ENCODE data around the gene COL5A1.
A peak's percentile ranks its signal among the peaks of the same experiment; 100 is the strongest.

Gene COL5A1

DNA sequence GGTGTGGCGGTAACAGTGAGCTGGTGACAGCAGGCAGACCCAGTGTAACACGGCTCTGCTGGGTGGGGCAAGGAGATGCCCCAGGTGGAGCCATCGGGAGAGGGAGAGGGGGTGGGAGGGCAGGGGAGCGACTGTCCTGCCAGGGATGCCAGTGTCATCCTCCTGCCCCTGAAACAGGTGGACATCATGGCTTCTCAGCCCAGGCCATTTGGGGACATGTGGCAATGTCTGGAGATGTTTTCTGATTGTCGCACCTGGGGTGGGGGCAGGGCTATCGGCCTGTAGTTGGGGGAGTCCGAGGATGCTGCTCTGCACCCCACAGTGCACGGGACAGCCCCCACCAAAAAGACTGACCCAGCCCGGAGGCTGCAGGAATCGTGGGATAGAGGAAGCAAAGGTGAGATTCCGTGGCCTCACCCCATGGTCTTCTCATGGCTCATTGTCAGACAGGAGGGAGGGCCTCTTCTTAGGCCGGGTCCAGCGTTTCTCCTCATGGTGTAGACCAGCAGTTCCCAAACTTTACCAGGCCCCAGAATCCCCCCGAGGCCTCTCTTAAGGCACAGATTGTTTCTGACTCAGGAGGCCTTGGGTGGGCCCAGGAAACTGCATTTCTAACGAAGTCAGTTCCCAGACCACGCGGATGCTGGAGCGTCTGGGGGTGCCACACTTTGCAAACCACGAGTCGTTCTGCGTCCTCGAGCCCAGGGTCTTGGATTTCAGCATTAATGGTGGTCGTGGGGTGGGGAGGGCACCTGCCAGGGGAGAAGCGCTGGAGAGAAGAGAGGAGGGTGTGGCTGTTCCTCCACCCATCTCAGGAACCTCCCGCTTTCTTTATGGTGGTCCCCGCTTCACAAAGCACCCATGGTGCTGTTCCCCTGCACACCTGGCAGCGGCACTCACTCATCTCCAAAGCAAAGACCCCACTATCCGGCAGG, 11.0 kb downstream of the COL5A1 start:
- in situ Hi-C loops (cut with HindIII; ENCODE audit: low pct_unique_long_range_greater_than_20kb, low sequenced_read_pairs): no loop called here
- no peak for TF ChIP-seq JUND (IDR thresholded peaks at IDR 0.05; ENCODE audit: low read depth)
- DNase-seq (ENCODE audit: low read depth in 1 of 2, low spot score in 1 of 2): no peak

DNA sequence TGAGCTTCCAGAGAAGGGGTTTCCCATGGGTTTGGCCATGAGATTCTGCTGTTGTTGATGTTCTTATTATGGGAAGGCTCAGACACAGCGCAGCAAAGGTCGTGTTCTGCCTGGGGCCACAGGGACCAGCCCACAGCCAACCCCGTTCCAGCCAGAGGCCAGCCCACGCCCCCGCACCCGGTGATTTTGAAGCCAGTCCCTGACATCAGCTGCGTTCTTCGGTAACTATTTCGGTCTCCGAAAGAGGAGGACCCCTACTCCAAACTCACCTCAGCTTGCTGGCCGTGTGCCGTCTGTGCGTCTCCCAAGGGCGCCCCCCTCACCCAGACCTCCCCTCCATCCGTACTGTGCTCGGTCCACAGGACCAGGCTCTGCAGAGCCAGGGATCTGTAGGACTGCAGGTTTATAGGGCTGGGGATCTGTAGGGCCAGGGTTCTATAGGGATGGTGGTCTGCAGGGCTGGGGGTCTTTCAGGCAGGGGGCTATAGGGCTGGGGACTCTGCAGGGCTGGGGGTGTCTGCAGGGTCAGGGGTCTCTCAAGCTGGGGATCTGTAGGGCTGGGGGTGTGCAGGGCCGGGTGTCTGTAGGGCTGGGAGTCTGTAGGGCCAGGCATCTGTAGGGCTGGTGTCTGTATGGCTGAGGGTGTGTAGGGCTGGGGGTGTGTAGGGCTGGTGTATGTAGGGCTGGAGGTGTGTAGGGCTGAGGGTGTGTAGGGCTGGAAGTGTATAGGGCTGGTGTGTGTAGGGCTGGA, 11.8 kb downstream of the COL5A1 start:
- no peak for DNase-seq (ENCODE audit: low read depth in 1 of 2, low spot score in 1 of 2)
- no peak for TF ChIP-seq JUND (IDR thresholded peaks at IDR 0.05; ENCODE audit: low read depth)
- in situ Hi-C loops (cut with HindIII; ENCODE audit: low pct_unique_long_range_greater_than_20kb, low sequenced_read_pairs): no loop called here

DNA sequence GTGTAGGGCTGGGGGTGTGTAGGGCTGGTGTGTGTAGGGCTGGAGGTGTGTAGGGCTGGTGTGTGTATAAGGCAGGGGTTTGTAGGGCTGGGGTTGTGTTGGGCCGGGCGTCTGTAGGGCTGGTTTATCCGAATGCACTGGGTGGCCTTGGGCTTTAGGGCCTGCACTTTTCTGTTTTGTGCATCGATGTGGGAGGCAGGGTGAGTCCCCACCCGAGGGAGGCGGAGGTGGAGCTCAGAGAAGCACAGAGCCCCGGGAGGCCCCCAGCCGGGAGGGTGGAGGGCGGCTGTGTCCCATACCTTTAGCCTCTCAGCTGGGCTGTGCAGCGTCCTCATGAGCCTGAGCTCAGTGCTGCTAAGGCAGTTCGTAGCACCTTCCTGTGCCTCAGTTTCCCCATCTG, 13.5 kb downstream of the COL5A1 start:
- in situ Hi-C loops (cut with HindIII; ENCODE audit: low pct_unique_long_range_greater_than_20kb, low sequenced_read_pairs): no loop called here
- no peak for TF ChIP-seq JUND (IDR thresholded peaks at IDR 0.05; ENCODE audit: low read depth)

DNA sequence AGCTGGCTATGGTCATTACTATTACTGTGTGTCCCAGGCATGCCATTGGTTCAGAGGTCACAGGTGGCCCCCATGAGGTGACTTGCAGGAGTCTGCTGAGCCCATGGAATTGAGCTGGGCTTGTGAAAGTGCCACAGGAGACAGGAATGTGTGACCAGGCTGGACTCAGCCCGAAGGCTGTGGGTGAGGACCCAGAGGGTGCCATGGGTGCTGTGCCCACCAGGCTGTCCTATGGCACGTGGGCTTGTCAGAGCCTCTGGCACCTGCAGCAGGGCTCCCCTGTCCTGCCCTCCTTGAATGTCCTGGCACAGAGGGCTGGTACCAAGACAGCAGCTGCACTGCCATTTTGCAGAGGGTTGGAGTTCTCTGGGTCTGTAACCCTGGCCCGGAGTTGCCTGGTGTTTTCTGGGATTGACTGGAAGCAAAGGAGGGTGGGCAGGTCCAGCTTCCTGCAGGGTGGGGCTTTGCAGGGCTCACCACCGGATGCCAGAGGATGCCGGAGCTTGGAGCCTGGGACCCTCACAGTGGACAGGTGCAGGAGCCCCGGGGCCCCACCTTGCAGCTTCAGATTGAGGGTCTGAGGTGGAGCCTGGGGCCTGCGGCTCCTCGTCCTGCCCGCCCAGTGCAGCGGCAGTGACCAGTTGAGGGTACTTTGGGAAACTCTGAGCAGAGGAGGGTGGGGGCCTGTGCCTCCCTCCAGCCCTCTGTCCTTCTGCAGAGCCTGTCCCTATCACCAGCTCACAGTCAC, 14.2 kb downstream of the COL5A1 start:
- no peak for DNase-seq (ENCODE audit: low read depth in 1 of 2, low spot score in 1 of 2)
- TF ChIP-seq JUND (IDR thresholded peaks at IDR 0.05; ENCODE audit: low read depth): no peak

More for the DNA sequence above, 13.5 kb downstream of the COL5A1 start:
- no peak for DNase-seq (ENCODE audit: low read depth in 1 of 2, low spot score in 1 of 2)

DNA sequence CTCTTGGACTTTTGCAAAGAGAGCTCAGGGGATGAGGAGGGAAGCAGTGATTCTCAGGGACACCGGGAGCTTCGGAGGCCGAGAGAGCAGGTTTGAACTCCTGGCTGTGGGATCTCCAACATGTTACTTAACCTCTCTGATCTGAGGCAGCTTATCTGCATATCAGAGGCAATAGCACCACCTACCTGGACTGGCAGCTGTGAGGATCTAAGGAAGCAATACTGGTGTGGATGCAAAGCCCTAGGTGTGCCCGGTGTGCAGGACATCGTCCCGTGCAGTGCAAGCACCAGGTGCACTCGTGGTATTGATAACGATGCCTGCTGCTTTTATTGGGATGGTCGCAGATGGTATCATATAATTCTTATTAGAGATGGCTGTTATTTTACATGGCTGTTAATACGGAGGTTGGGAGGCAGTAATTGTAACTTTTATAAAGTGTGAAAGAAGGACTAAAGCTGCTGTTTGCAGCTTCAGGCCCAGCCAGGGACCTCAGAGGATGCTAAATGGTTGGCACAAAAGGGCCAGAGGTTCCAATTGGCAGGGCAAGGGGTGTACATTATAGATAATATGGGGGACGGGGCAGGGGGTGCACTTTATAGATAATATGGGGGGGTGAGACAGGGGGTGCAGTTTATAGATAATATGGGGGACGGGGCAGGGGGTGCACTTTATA, 14.9 kb downstream of the COL5A1 start:
- TF ChIP-seq JUND (IDR thresholded peaks at IDR 0.05; ENCODE audit: low read depth): no peak
- in situ Hi-C loops (cut with HindIII; ENCODE audit: low pct_unique_long_range_greater_than_20kb, low sequenced_read_pairs): no loop called here
- peak in 1 of 2 experiments; percentile 42 for DNase-seq (ENCODE audit: low read depth in 1 of 2, low spot score in 1 of 2)

More for the DNA sequence above, 14.2 kb downstream of the COL5A1 start:
- in situ Hi-C loops (cut with HindIII; ENCODE audit: low pct_unique_long_range_greater_than_20kb, low sequenced_read_pairs): no loop called here

DNA sequence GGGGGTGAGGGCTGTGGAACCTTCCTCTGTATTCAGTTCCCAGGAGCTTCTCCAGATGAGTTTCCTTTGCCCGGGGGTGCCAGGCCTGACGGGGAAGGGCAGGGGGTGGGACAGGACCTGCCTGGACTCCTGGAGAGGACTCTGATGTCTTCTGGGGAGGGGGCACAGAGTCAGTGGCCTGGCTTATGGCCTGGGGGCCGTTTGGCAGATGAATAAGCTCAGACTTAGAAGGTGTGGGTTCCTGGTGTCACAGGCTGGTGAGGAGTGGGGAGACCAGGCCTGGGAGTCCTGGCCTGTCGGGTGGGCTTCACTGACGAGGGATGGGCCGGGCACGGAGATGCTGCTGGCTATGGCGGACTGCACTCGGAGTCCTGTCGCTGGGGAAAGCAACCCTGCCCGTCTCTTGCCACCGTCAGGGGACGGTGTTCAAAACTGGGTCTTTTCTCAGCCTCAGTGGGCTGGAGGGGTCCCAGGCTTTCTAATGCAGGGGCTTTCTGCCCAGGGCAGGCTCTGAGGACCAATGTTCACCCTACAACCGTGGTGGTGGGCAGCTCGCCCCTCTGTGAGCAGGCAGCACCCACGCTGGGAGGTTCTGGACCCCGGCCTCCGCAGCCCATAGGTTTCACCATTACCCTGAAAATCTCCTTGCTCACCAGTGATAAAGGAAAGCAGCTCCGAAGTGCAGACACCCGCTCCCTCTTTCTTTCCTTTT, 16.2 kb downstream of the COL5A1 start:
- in situ Hi-C loops (cut with HindIII; ENCODE audit: low pct_unique_long_range_greater_than_20kb, low sequenced_read_pairs): no loop called here
- TF ChIP-seq JUND (IDR thresholded peaks at IDR 0.05; ENCODE audit: low read depth): no peak
- no peak for DNase-seq (ENCODE audit: low read depth in 1 of 2, low spot score in 1 of 2)

DNA sequence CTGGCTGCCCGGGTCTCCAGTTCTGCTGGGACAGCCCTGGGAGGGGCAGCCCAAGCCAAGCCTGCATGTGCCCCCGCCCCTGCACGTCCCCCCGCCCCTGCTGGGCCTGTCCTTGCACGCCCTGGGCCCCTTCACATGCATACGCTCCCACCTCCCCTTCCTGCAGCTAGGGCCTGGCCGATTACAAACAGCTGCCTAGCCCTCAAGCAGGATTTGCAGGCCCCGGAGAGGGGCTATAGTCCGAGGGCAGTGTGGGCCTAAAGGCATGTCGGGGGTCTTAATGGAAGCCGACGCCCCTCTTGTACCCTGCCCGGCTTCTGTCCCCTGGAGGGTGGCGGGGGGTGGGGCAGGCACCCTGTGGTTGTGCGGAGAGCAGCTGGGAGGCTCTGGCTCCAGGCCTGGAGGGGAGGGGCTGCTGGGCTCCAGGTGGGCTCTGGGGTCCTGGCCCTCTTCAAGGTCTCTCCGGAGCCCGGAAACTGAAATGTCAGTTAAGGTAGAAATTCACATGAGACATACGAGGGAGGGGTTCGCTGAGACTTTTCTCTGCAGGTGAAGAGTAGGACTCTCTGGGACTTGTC, 16.9 kb downstream of the COL5A1 start:
- no peak for TF ChIP-seq JUND (IDR thresholded peaks at IDR 0.05; ENCODE audit: low read depth)
- in situ Hi-C loops (cut with HindIII; ENCODE audit: low pct_unique_long_range_greater_than_20kb, low sequenced_read_pairs): no loop called here
- DNase-seq (ENCODE audit: low read depth in 1 of 2, low spot score in 1 of 2): no peak

DNA sequence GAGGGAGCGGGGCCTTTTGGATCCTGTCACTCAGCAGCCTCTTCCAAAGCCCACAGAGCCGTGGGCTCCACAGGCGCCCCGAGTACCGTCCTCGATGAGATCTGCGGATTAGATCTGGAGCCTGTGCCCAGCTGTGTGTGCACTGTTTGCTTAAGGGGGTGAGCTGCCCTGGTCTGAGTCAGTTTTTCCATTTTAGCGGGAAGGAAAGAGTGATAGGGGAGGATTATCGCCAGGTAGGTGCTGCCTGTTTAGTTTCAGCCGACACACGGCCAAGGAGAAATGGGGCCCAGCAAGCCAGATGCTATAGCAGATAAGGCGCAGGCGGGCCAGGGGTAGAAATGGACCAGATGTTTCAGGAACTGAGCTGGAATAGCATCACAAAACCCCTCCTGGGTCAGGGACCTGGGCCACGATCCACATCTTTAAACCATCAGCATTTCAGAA, 18.1 kb downstream of the COL5A1 start:
- TF ChIP-seq JUND (IDR thresholded peaks at IDR 0.05; ENCODE audit: low read depth): no peak
- no peak for DNase-seq (ENCODE audit: low read depth in 1 of 2, low spot score in 1 of 2)
- in situ Hi-C loops (cut with HindIII; ENCODE audit: low pct_unique_long_range_greater_than_20kb, low sequenced_read_pairs): no loop called here

DNA sequence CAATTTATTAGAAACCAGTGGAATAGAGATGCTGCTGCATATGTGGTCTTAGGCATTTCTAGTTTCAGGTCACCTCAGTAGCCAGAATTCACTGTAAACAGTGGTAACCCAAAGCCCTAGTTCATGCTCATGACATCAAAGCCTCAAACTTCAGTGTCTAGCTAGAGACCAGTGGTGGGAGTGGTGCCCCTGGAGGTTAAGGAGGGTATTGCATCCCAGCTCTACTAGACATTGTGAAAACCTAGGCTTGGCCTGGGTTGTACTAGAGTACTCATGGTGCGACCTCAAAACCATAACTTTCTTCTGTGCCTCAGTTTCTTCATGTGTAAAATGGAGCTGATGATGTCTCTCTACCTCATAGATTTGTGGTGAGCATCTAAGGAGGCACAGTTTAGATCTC, 18.8 kb downstream of the COL5A1 start:
- no peak for DNase-seq (ENCODE audit: low read depth in 1 of 2, low spot score in 1 of 2)
- no peak for TF ChIP-seq JUND (IDR thresholded peaks at IDR 0.05; ENCODE audit: low read depth)
- in situ Hi-C loops (cut with HindIII; ENCODE audit: low pct_unique_long_range_greater_than_20kb, low sequenced_read_pairs): no loop called here

DNA sequence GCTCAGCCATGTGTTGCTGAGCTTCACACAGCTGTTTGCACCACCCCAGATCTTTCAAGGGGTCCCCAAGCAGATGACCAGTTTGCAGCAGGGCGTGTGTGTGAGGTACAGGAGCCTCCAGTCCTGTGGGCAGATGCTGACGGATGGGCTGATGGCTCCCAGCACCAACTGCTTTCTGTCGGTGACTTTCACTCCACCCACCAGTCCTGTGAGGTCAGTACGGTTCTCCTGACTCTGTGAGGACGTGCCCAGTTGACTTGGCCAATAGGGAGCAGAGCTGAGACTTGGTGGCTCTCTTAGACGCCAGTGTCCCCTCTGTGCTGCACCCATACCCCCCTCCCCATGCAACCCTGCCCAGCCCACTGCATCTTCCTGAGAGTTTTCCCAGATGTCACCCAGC, 19.7 kb downstream of the COL5A1 start:
- TF ChIP-seq JUND (IDR thresholded peaks at IDR 0.05; ENCODE audit: low read depth): no peak
- DNase-seq (ENCODE audit: low read depth in 1 of 2, low spot score in 1 of 2): no peak
- in situ Hi-C loops (cut with HindIII; ENCODE audit: low pct_unique_long_range_greater_than_20kb, low sequenced_read_pairs): no loop called here

DNA sequence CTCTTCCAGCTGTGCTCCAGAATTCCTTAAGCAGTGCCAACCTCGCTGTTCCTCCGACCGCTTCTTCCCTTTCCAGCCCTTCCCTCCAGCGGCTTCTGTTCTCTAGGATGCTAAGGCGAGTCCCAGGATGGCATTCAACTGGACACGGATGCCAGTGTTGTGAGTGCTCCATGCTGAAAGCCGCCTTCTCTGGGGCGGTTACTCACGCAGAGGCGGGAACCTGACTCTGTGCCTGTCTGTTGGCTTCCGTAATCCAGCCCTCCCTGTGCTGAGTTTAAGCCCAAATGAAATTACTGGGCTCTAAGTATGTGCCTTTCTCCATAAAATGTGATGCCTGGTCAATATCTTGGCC, 20.2 kb downstream of the COL5A1 start:
- TF ChIP-seq JUND (IDR thresholded peaks at IDR 0.05; ENCODE audit: low read depth): no peak
- DNase-seq (ENCODE audit: low read depth in 1 of 2, low spot score in 1 of 2): no peak
- in situ Hi-C loops (cut with HindIII; ENCODE audit: low pct_unique_long_range_greater_than_20kb, low sequenced_read_pairs): no loop called here

Measured in T47D (cell line).